GM21381 (cell line): ENCODE data around the gene ARFGAP1.

Experiments used
- ATAC-seq: cut with Tn5 transposase; IDR thresholded peaks from one replicate; pipeline ENCODE4 v1.9.1; 2021; ENCODE audit warnings: mild to moderate bottlenecking, moderate library complexity; ENCODE audit not compliant: unreplicated experiment

ARFGAP1 gene

DNA sequence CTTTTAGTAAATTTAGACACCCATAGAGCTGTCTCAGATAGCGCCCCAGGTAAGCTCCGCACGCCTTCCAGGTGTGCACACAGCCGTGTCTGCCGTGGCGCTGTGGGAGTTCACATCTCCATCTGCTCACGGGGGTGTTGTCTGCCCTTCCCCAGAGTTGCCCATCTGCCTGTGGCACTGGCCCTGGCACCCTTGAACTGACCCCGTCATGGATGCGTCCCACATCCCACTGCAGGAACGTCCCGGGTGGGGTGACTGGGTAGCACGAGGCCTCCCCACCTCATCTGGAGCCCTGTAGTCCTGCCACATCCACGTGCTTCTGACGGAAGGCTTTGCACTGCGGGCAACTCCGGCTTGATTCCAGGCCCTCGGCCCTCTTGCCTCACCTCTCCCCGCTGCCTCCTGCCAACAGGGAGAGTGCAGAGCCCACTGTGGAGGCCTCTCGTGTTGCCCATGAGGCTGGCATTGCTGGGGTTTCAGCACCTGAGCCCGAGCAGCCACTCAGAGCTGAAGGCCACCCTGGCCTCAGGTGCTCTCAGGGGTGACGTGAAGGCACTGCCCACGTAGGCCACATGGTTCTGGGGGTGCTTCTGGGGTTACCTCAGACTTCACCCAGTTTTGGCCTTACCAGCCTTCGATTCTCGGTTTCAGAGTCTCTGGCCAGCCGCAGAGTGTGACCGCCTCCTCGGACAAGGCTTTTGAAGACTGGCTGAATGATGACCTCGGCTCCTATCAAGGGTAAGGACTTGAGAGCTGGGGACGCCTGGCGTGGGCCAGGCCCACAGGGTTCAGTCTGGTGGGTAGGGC is 5.1 kb downstream of the ARFGAP1 start:
- ATAC-seq: no peak

DNA sequence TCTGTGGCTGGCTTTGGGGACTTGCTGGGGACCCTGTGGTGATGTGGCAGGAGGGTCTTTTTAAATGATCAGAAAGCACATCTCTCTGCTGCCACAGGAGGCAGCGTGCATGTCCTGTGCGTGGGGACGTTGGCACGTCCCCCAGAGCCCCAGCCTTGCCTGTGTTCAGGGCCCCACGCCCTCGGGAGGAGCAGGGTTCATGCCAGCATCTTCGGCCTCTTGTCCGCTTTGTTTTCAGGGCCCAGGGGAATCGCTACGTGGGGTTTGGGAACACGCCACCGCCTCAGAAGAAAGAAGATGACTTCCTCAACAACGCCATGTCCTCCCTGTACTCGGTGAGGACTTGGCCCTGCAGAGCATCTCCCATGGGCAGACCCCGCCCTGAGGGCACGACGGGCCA is 6.0 kb downstream of the ARFGAP1 start:
- ATAC-seq: no peak

DNA sequence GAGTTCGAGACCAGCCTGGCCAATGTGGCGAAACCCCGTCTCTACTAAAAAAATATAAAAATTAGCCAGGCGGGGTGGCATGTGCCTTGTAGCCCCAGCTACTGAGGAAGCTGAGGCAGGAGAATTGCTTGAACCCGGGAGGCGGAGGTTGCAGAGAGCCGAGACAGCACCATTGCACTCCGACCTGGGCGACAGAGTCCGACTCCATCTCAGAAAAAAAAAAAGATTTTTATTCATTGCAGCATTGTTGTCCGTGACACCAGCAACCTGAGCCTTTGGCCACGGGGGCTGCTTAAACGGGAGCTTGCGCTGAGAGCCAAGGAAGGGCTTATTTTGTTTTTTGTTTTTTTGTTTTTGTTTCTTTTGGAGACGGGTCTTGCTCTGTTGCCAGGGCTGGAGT is 7.3 kb downstream of the ARFGAP1 start:
- ATAC-seq: no peak

DNA sequence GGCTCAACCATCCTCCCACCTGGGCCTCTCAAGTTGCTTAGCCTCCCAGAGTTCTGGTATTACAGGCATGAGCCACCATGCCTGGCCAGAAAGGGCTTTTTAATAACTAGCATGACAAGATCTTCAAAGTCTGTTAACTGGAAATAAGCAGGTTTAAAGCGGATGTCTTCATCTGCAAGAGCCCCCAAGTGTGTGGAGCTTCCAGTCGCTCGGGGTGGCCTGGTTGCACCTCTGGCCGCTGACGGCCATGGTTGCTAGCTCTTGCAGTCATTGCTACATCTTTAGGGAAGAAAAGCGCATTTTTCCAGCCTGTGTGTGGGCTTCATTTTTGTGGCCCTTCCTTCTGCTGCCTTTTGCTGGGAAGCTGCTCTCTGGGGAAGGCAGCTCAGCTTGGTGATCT is 7.8 kb downstream of the ARFGAP1 start:
- no peak for ATAC-seq

DNA sequence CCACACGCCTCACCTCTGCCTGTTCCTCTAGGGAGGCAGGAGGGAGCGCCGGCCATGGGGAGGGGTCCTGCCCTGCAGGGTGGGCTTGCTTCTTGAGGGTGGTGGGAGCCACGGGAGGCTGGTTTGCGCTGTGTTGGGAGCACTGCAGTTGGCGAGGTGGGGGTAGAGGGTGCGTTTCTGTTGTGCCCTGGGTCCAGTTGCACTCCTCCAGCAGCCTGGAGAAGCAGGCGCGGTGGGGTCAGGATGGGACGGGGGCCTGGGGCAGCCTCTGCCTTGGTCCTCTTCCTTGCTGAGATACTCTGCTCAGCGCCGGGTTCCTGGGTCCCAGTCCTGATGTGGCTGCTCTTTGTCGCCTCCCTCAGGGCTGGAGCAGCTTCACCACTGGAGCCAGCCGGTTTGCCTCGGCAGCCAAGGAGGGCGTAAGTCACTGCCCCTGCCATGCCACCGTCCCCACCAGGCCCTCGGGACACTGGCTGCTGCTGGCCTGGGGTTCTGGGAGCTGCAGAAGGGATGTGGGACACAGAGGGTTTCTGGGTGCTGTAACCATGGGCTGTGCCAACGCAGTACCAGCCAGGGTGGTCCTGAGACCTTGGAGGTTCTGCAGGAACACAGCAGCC is 8.4 kb downstream of the ARFGAP1 start:
- no peak for ATAC-seq

DNA sequence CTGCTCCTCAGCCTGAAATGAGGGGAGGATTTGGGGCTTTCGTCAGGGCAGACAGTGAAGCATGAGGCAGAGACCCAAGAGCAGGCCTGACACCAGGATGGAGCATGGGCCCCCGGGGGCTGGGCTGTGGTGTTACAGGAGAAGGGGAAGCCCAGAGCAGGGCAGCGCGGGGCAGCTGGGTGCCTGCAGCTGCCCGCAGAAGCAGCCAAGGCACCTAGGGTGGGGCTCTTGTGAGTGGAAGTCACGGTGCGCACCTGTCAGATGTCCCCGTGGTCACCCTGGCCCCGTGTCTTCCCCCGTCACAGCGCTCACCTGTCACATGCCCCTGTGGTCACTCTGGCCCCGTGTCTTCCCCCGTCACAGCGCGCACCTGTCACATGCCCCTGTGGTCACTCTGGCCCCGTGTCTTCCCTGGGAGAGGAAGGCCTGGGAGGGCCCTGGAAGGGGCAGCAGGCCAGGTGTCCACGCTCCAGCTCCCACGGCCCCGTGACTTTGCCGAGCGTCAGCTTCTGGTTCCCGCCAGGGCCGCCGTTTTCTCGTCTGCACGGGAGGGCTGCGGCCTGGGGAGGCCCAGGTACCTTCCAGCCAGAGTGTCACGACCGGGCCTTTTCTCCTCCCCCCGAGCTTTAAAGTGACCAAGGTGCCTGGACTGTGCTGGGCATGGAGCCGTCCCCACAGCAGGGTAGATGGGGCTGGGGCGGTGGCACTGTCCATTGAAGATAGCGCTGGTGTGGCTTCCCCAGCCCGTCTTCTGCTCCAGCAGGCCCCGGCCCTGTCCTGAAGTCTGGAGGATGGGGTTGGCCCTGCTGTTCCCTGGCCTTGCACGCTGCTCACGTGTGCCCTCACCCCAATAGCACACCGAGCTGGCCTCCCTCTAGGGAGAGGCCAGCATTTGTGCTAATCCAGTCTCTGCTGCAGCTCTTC is 9.4 kb downstream of the ARFGAP1 start:
- no peak for ATAC-seq

DNA sequence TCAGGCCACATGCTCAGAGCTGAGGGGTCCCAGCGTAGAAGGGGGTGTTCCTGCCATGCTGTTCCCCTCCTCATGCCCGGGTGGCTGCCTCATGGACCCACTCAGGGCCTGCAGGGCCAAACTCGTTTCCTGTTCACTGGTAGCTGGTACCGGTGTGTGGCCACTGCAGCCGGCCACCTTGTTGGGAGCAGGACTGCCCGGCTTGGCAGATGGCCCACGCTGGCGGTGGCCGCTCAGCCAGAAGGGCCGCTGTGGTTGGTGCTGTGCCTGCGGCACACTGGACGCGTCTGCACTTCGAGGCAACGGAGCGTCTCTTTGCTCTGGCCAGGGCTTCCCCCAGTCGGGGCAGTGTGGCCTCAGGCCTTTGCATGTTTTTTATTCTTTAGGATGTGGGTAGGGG is 10.3 kb downstream of the ARFGAP1 start:
- ATAC-seq: no peak

DNA sequence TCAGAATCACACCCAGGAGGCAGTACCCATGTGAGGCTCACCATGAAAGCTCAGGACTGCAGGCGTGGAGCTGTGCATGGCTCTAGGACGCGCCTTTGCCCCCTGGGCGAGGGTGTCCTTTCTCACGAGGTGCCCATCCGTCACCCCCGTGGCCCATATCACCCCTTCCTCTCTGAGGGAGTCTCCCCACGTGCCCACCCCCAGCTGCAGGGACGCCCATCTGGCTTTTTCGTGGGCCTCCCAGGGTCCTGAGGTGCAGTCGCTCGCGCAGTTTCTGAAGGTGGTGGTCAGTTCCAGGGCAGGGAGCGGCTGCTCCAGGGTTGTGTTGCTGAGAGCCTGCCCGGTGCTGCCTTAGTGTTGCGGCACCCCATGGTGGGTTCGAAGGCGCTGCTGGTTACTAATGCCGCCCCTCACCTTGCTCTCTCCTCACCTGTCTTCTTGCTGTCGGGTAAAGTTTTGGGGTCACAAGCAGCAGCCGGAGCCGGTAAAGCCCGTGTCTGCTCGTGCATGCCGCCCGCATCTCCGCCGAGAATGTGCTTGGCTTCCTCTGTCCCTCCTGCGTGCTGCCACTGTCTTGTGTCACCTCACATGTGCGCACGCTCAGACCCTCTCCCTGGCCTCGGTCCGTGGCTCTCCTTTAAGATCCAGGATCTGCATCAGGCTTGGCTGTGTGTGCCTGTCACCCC is 10.9 kb downstream of the ARFGAP1 start:
- ATAC-seq: no peak

DNA sequence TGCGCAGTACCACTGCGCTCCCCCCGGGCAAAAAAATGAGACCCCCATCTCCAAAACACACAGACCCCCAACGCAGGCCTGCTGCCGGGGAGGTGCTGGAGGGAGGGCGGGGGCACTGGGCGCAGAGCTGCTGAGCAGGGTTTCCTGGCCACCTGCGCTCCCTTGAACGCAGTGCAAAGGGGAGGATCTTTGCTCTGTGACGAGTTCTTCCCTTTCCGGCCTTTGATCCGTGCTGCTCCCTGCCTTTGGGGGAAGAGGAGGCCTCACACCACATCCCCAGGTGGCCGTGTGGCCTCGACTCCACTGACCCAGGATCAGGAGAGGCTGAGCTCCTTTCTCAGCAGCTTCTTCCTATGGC is 11.4 kb downstream of the ARFGAP1 start:
- no peak for ATAC-seq

DNA sequence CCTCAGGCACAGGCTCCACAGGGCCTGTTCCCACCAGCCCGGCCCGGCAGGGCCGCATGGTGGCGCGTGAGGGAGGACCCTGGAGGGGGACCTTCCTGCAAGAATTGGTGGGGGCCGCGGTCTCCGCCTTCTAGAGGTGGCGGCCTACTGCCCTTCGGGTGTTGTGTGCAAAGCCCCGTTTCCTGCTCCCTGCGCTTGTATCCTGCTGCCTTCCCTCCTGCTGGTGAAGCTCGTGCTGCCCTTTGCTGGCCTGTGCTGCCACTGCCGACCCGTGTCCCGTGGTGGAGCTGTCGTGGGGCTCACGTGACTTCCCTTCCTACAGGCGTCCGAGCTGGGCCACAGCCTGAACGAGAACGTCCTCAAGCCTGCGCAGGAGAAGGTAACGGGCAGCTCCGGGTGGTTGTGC is 11.9 kb downstream of the ARFGAP1 start:
- no peak for ATAC-seq

DNA sequence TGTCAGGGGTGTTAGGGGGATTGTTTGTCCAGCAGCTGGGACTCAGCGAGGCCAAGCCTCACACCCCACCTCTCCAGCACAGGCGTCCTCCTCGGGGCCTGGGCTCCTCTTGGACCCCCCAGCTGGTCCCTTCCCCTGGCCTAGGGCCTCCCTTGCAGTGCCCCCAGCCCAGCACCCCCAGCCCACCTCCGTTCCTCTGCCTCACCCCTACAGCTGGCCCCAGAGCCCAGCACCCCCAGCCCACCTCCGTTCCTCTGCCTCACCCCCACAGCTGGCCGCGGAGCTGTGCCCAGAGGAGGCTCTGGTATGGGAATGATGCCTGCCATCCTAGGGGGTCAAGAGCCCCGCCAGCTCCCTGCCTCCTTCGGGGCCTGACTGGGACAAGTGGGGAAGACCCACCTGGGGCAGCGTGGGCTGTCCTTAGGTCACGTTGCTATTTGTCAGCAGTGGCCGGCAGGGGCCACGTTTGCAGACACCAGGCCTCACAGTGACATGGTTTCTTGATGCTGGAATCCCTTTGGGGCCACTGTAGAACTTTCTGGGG is 12.4 kb downstream of the ARFGAP1 start:
- ATAC-seq: no peak

DNA sequence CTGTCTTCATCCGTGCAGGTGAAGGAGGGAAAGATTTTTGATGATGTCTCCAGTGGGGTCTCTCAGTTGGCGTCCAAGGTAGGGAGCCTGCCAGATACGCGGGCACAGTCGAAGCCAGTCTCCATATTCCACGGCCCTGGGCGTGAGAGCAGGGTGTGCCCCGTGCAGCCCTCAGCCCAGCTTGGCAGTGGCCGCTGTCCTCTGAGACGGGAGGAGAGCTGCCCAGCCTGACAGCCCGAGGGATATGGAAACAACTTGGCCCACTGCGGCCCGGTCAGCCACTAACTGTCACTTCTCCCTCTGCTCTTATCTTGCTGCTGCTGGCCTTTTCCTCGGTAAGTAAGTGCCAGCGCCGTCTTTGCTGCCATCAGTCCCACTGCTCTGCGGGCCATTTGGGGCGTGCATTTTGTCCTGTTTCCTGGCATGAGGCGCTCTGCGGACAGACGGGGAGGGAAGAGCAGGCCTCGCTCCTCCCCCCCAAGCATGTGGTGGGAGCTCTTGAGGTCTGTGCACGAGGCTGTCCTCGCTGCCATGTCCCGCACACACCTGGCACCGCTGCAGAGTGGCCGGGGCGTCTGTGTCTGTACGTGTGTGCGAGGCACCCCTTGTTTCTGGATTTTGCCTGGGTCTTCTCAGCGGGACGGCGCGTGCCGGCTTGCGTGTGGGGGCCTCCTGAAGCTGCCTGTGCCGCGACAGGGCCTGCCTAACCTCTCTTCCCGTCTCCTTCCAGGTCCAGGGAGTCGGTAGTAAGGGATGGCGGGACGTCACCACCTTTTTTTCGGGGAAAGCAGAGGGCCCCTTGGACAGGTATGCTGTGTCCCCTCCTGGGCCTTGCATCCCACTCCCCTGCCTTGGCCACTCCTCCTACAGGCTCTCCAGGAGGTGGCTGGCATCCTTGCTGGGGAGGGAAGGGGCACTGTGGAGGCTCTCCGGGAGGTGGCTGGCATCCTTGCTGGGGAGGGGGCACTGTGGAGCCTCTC is 13.3 kb downstream of the ARFGAP1 start:
- ATAC-seq: no peak

DNA sequence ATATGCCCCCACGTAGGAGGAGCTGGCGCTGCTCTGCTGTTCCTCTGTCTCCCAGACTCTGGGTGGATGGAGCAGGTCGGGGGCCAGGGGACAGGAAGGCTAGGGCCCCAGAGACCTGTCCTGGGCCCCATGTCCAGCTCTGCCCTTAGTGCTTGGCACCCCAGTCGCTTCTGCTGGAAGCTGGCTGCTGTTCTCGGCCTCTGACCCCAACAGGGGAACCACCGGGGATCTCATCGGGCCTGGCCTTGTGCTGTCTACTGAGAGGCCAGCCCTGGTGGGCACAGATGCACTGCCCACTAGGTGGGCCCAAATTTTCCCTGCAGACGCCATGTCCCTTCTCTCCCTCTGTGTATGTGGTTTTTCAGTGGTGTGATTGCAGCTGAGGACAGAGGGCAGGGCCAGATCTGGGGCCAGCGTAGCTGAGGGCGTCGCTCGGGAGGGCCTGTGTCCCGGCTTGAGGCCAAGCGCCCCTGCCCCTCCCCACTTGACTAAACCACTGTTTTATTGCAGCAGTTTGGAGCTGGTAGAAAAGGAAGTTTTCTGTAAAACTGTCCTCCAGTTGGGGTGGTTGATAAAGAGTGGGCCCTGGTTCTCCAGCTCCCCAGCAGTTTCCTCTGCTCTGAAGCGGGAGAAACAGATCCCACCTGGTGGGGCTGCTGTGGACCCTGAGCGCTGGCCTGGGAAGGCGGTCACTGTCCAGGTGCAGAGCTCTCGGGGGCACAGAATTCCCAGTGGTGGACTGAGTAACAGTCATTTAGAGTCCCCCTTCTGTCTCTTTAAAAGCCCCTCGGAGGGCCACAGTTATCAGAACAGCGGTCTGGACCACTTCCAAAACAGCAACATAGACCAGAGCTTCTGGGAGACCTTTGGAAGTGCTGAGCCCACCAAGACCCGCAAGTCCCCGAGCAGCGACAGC is 14.4 kb downstream of the ARFGAP1 start:
- no peak for ATAC-seq

DNA sequence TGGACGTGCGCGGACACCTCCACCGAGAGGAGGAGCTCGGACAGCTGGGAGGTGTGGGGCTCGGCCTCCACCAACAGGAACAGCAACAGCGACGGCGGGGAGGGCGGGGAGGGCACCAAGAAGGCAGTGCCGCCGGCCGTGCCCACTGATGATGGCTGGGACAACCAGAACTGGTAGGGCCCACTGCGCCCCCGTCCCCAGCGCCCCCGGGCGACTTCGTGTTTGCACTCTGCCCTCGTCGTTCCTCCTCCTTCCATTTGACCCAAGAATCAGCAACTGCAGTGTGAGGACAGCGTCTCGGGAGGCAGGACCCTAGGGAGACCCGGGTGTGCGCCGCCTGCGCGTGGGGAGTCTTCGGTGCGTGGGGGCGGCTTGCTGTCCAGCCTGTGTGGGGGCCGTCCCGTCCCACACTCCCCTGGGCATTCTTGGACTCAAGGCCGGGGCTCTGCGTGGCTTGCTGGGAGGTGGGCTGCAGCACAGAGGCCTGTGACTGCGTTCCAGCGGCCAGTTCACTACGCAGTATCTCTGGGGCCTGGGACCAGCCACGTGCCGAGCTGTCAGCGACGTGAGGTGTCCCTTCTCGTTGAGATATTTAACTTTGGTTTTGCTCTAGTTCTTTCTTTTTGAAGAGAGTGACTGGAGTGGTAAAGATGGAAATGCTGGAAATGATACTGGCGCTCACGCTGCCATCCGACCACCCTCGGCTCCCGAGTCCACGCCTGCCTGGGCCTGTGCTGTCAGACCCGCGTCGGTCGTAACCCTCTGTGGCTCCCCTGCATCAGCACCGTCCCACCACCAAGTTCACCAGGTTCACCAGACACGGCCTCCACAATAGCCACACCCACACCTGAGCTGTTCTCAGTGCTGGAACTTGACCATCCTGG is 15.3 kb downstream of the ARFGAP1 start:
- no peak for ATAC-seq

DNA sequence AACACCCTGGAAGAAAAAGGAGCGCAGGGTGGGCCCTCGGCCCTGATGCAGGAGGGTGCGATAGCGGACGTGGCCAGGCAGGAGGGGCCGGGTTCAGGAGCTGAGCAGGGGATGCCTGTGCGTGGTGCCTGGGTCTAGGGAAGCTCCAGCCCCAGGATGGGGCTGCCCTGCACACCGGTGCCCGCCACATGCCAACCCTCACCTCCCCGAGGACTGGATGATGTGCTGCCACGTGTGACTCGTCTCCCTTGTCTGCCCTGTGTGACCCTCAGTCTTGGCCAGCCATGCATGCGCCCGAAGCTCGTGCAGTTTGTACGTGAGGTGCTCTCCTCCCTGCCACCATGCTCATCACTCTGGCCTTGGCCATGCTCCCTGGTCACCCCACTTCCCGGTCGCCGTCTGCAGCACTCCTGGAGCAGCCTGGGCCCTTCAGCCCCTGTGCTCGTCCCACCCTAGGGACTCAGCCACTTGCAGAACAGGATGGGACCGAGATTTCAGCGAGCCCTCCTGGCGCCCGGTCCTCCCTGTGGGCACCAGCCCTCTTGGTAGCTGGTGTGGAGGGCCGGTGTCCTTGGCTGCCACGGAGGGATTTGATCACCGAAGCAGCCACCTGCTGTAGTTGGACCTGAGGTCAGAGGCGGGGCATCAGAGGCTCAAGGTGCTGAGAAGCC is 16.1 kb downstream of the ARFGAP1 start:
- no peak for ATAC-seq

DNA sequence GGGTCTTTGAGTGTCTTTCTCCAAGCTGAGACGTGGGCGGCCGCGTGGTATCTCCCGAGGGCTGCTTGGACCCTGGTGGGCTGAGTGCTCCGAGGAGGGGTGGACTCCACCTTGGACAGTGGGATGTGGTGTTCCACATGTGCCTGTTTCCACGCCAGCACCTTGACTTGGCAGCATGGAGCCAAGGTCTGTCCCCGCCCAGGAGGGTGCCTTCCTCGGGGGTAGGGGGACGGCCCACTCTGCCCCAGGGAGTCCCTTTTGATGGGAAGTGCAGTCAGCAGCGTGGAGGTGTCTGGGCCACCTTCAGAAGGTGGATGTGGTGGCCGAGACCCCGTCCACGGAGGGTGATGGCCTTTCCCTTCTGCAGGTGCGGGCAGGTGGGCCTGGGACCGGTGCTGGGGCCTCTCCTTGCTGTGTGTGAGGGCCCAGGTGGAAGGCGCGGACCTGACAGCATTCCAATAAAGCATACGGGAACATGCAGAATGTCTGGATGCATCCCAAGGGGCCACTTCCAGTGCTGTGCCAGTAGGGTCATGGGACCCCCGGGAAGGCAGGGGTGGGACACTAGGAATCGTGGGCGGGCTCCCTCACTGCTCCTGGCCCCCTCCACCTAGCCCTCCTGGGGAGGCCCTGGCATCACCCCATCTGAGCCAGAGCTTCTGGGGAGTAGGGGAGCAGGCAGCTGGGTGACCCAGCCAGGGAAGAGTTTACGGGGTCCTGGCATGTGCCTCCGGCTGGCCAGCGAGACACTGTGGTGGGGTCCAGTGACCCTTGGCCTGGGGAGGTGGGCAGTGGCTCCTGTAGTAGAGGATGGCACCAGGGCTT is 16.9 kb downstream of the ARFGAP1 start:
- no peak for ATAC-seq
